HL-60 (cell line): ENCODE results near the gene RHOJ.

Source experiments
- DNase-seq, 2 experiments: peaks; one replicate each; pipeline ENCODE4 v3.0.0-alpha.2; 2010 to 2020; ENCODE audit warnings: low read depth in 1 of 2, low spot score in 1 of 2
- H3K27ac ChIP-seq: fragments of 250-450 bp; sonication (Bioruptor Pico); replicated peaks from 2 replicates; pipeline ENCODE4 v1.5.1; 2020; ENCODE audit warnings: mild to moderate bottlenecking, moderate library complexity
- H3K27me3 ChIP-seq: fragments of 250-450 bp; sonication (Bioruptor Pico); 2 replicates; pipeline ENCODE4 v1.5.1; 2021; ENCODE audit warnings: mild to moderate bottlenecking, moderate library complexity; ENCODE audit not compliant: insufficient read depth, poor library complexity, severe bottlenecking
- H3K4me3 ChIP-seq: replicated peaks from 2 replicates; pipeline ENCODE4 v1.5.1; 2011; ENCODE audit warnings: mild to moderate bottlenecking, control low read depth, low read length; ENCODE audit not compliant: insufficient read depth
- GABPA ChIP-seq: IDR thresholded peaks from 2 replicates; pipeline ENCODE4 v1.6.1; 2012; ENCODE audit warnings: low read depth
- POLR2AphosphoS5 ChIP-seq: IDR thresholded peaks from 2 replicates; pipeline ENCODE4 v1.6.1; 2012; ENCODE audit warnings: low read depth
- SPI1 ChIP-seq: IDR thresholded peaks from 2 replicates; pipeline ENCODE4 v1.6.1; 2012; ENCODE audit warnings: low read depth, mild to moderate bottlenecking, borderline replicate concordance
- TF ChIP-seq, protein P1 (sequence below): IDR thresholded peaks from one replicate; pipeline ENCODE4 v1.5.1; 2011; ENCODE audit warnings: low read length, control low read depth, inconsistent platforms; ENCODE audit not compliant: insufficient read depth
- TF ChIP-seq, protein P2 (sequence below): IDR thresholded peaks from 2 replicates; pipeline ENCODE4 v1.6.1; 2012; ENCODE audit warnings: low read depth; ENCODE audit not compliant: insufficient replicate concordance

RHOJ gene

DNA sequence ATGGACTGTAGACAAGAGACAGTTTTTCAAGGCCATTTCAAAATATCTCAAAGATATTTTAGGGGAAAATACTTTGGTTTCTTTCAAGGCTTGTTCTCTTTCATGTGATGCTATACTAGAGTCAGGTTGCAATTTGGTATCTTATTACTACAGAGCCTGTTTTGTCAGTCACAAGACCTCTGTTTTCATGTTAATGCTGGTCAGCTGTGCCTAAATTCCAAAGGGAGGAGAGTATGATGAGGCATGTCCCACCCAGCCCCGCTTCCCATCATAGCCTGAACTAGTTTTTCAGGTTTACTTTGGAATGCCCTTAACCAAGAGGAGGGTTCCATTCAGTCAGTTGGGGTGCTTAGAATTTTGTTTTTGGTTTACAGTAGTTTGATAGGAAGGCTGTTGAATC lies 61.9 kb downstream of the RHOJ start:
- Histone ChIP-seq H3K27ac (no peak overlapping the region), H3K4me3 (no peak overlapping the region), H3K27me3 (no peaks in the 10 kb centered on the region)
- no peak for DNase-seq
- TF ChIP-seq, protein P1, sequence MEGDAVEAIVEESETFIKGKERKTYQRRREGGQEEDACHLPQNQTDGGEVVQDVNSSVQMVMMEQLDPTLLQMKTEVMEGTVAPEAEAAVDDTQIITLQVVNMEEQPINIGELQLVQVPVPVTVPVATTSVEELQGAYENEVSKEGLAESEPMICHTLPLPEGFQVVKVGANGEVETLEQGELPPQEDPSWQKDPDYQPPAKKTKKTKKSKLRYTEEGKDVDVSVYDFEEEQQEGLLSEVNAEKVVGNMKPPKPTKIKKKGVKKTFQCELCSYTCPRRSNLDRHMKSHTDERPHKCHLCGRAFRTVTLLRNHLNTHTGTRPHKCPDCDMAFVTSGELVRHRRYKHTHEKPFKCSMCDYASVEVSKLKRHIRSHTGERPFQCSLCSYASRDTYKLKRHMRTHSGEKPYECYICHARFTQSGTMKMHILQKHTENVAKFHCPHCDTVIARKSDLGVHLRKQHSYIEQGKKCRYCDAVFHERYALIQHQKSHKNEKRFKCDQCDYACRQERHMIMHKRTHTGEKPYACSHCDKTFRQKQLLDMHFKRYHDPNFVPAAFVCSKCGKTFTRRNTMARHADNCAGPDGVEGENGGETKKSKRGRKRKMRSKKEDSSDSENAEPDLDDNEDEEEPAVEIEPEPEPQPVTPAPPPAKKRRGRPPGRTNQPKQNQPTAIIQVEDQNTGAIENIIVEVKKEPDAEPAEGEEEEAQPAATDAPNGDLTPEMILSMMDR, result no peak
- TF ChIP-seq, protein P2, sequence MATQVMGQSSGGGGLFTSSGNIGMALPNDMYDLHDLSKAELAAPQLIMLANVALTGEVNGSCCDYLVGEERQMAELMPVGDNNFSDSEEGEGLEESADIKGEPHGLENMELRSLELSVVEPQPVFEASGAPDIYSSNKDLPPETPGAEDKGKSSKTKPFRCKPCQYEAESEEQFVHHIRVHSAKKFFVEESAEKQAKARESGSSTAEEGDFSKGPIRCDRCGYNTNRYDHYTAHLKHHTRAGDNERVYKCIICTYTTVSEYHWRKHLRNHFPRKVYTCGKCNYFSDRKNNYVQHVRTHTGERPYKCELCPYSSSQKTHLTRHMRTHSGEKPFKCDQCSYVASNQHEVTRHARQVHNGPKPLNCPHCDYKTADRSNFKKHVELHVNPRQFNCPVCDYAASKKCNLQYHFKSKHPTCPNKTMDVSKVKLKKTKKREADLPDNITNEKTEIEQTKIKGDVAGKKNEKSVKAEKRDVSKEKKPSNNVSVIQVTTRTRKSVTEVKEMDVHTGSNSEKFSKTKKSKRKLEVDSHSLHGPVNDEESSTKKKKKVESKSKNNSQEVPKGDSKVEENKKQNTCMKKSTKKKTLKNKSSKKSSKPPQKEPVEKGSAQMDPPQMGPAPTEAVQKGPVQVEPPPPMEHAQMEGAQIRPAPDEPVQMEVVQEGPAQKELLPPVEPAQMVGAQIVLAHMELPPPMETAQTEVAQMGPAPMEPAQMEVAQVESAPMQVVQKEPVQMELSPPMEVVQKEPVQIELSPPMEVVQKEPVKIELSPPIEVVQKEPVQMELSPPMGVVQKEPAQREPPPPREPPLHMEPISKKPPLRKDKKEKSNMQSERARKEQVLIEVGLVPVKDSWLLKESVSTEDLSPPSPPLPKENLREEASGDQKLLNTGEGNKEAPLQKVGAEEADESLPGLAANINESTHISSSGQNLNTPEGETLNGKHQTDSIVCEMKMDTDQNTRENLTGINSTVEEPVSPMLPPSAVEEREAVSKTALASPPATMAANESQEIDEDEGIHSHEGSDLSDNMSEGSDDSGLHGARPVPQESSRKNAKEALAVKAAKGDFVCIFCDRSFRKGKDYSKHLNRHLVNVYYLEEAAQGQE, result no peak
- TF ChIP-seq POLR2AphosphoS5 (no peak), SPI1 (no peak), GABPA (no peak)

DNA sequence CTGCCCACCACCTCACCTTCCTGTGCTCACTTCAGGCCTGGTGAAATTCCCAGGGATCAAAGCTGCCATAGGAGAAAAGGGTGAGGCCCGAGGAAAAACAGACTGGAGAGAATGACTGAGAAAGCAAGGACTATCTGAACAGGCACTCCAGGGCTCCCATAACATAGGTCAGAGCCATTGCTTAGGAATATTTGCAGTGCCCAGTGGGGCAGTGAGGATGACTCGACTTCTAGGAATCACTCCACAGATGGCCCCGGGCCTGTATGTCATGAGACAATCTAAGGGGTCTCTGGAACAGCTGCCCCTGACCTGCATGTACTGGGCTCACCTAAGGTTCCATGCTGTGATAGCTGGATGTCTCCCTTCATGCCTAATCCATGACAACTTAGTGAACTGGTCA lies 62.9 kb downstream of the RHOJ start:
- Histone ChIP-seq H3K27ac (no peak overlapping the region), H3K4me3 (no peak overlapping the region), H3K27me3 (no peaks in the 10 kb centered on the region)
- DNase-seq, result no peak
- TF ChIP-seq, protein P1, result no peak
- TF ChIP-seq POLR2AphosphoS5, result no peak

DNA sequence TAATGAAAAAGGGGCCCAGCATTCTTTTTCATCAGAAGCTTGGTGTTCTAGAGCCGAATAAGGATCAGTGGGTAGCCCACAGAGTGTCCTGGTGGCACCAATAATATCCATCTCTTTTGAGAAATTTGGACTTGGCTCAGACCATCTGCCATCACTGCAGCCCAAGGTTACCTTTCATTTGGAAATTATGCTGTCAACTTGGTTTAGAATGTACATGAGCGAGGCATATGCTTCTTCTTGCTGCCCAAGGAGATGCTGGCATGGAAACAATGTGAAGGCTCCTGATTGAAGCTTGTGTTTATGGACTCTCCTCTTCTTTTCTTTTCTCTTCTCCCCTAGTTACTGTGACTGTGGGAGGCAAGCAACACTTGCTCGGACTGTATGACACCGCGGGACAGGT lies 64.5 kb downstream of the RHOJ start:
- H3K4me3 ChIP-seq, result no peak overlapping the region

More for the DNA sequence above, 64.5 kb downstream of the RHOJ start:
- H3K27me3 ChIP-seq, result no peaks in the 10 kb centered on the region
- TF ChIP-seq SPI1 (no peak), POLR2AphosphoS5 (no peak), GABPA (no peak)
- TF ChIP-seq, protein P2, result no peak
- TF ChIP-seq, protein P1, result no peak
- H3K27ac ChIP-seq, result no peak overlapping the region
- no peak for DNase-seq
